ENCODE measurements around the gene RBSN. TPM values are rescaled to one million over a fixed set of nuclear protein-coding genes. Genes with fewer than 3 reads are reported as not detected.
A peak's percentile ranks its signal among the peaks of the same experiment; 100 is the strongest.

The RBSN gene
- total RNA-seq, 3 donors from 2014 or later (not counting 1 experiment from before 2014, with no cell fraction given): 27.6 to 34.4 (median 29.4) TPM

DNA sequence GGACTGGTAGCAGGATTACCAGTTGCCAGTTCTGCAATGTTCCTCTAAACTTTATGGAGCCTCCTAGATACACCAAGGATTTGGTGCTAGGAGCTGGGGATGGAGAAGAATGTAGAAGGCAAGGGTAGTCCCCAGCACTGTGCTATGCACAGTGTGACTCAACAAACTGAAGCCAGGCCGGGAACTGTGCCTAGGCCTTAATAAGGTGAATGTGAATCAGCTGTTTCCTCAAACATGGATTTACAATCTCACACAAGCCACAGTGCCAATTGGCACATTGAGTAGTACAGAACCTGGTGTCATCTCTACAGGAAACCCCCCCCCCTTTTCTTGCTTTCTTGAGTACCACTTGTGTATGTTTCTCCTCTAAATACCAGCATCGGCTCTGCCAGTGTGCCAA, 66.3 kb downstream of the RBSN start:
- Mint-ChIP-seq H3K27me3 (ENCODE audit: low read depth in 2 of 2) (no peaks in the 10 kb centered on the region), H3K27ac (no peak overlapping the region)

DNA sequence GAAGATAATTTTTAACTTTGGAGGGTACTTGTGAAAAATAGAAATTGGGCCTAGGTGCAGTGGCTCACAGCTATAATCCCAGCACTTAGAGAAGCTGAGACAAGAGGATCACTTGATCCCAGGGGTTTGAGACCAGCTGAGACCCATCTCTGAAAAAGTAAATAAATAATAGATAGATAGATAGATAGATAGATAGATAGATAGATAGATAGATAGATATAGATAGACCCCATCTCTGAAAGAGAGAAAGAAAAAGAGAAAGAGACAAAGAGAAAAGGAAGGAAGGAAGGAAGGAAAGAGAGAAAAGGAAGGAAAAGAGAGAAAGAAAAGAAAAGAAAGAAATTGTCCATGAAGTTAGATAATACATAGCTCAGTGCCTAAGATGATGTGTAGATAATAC, 69.3 kb downstream of the RBSN start:
- no peak overlapping the region for H3K27ac ChIP-seq (ENCODE audit: low read length)
- peaks cover 68% of the 10 kb centered on the region for H3K36me3 ChIP-seq (ENCODE audit: control insufficient read depth, insufficient read depth, low read length)
- Mint-ChIP-seq H3K9me3 (no peaks in the 10 kb centered on the region), H3K27me3 (ENCODE audit: low read depth in 2 of 2) (no peaks in the 10 kb centered on the region), H3K4me3 (no peak overlapping the region), H3K36me3 (peaks cover 17% of the 10 kb centered on the region), H3K27ac (no peak overlapping the region), H3K4me1 (no peaks in the 10 kb centered on the region)
- no peaks in the 10 kb centered on the region for H3K4me1 ChIP-seq (ENCODE audit: control insufficient read depth, insufficient read depth, low read length)
- intact Hi-C loops (cut with micrococcal nuclease): no loop called here
- H3K27me3 ChIP-seq (ENCODE audit: control insufficient read depth, insufficient read depth, low read length): no peaks in the 10 kb centered on the region
- TF ChIP-seq, protein P1, sequence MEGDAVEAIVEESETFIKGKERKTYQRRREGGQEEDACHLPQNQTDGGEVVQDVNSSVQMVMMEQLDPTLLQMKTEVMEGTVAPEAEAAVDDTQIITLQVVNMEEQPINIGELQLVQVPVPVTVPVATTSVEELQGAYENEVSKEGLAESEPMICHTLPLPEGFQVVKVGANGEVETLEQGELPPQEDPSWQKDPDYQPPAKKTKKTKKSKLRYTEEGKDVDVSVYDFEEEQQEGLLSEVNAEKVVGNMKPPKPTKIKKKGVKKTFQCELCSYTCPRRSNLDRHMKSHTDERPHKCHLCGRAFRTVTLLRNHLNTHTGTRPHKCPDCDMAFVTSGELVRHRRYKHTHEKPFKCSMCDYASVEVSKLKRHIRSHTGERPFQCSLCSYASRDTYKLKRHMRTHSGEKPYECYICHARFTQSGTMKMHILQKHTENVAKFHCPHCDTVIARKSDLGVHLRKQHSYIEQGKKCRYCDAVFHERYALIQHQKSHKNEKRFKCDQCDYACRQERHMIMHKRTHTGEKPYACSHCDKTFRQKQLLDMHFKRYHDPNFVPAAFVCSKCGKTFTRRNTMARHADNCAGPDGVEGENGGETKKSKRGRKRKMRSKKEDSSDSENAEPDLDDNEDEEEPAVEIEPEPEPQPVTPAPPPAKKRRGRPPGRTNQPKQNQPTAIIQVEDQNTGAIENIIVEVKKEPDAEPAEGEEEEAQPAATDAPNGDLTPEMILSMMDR (IDR thresholded peaks at IDR 0.05): no peak
- ATAC-seq (no peak), DNase-seq (no peak)
- no peaks in the 10 kb centered on the region for H3K9me3 ChIP-seq (ENCODE audit: control insufficient read depth, insufficient read depth, low read length)
- no peak overlapping the region for H3K4me3 ChIP-seq (ENCODE audit: low read length)

More for the DNA sequence above, 66.3 kb downstream of the RBSN start:
- Histone ChIP-seq H3K27ac (ENCODE audit: low read length) (no peak overlapping the region), H3K27me3 (ENCODE audit: control insufficient read depth, insufficient read depth, low read length) (no peaks in the 10 kb centered on the region), H3K9me3 (ENCODE audit: control insufficient read depth, insufficient read depth, low read length) (no peaks in the 10 kb centered on the region), H3K36me3 (ENCODE audit: control insufficient read depth, insufficient read depth, low read length) (peaks cover 70% of the 10 kb centered on the region), H3K4me3 (ENCODE audit: low read length) (no peak overlapping the region), H3K4me1 (ENCODE audit: control insufficient read depth, insufficient read depth, low read length) (no peaks in the 10 kb centered on the region)
- ATAC-seq (no peak), DNase-seq (no peak)
- 100% methylated on average over 2 of the region's 2 CpGs for WGBS (ENCODE audit: insufficient coverage)
- no peaks in the 10 kb centered on the region for H3K9me3 Mint-ChIP-seq
- H3K4me3 Mint-ChIP-seq: no peak overlapping the region
- TF ChIP-seq, protein P1 (IDR thresholded peaks at IDR 0.05): no peak
- intact Hi-C loops (cut with micrococcal nuclease): no loop called here
- no peaks in the 10 kb centered on the region for H3K4me1 Mint-ChIP-seq
- H3K36me3 Mint-ChIP-seq: peaks cover 11% of the 10 kb centered on the region

DNA sequence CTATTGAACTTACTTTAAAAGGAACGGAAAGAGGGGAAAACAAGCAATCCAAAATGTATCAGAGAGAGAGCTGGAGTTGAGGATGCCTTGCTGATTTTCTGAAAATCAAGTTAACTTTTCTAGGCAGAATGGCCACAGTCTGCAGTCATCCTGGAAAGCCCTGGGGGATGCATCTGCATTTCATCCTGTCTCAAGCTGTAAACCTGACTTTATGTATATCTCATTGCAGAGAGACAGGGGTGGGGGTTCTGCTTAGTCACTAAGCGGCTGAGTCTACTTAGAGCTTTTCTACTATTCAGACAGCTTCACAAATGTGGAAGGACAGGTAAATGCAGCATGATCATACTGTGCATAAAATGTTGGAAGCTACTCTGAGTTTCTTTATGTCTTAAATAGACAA, 75.2 kb downstream of the RBSN start:
- Mint-ChIP-seq H3K27ac (peak overlapping the region in 1 of 2 donors; percentile 6), H3K9me3 (no peaks in the 10 kb centered on the region), H3K4me1 (no peaks in the 10 kb centered on the region), H3K36me3 (peaks cover 26% of the 10 kb centered on the region), H3K27me3 (ENCODE audit: low read depth in 2 of 2) (no peaks in the 10 kb centered on the region), H3K4me3 (no peak overlapping the region)
- Histone ChIP-seq H3K27ac (ENCODE audit: low read length) (no peak overlapping the region), H3K36me3 (ENCODE audit: control insufficient read depth, insufficient read depth, low read length) (peaks cover 76% of the 10 kb centered on the region), H3K27me3 (ENCODE audit: control insufficient read depth, insufficient read depth, low read length) (no peaks in the 10 kb centered on the region), H3K4me1 (ENCODE audit: control insufficient read depth, insufficient read depth, low read length) (no peaks in the 10 kb centered on the region), H3K9me3 (ENCODE audit: control insufficient read depth, insufficient read depth, low read length) (no peaks in the 10 kb centered on the region), H3K4me3 (ENCODE audit: low read length) (no peak overlapping the region)
- DNase-seq (no peak), ATAC-seq (no peak)
- TF ChIP-seq, protein P1 (IDR thresholded peaks at IDR 0.05): no peak
- intact Hi-C loops (cut with micrococcal nuclease): no loop called here
- 100% methylated on average over 2 of the region's 2 CpGs for WGBS (ENCODE audit: insufficient coverage)

DNA sequence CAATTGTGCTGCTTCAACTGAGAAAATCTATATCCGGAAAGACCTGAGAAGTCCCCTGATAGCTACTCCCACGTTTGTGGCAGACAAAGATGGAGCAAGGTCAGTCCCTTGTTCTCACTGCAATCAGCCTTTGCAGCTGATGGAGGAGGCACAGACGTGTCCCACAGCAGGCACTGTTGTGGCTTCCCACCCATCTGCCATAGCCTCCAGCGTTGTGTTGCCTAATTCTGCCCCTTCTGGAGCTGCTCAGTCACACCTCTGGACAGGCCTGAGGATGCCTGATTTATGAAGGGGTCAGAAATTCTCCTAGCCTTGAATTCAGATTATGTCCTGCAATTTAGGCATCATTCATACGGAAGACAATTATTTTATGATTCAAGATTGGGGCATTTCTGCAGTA, 75.7 kb downstream of the RBSN start:
- H3K4me1 ChIP-seq (ENCODE audit: control insufficient read depth, insufficient read depth, low read length): no peaks in the 10 kb centered on the region
- no peaks in the 10 kb centered on the region for H3K27me3 ChIP-seq (ENCODE audit: control insufficient read depth, insufficient read depth, low read length)
- TF ChIP-seq, protein P1 (IDR thresholded peaks at IDR 0.05): no peak
- no peak overlapping the region for H3K27ac ChIP-seq (ENCODE audit: low read length)
- no peaks in the 10 kb centered on the region for H3K9me3 ChIP-seq (ENCODE audit: control insufficient read depth, insufficient read depth, low read length)
- Mint-ChIP-seq H3K4me1 (no peaks in the 10 kb centered on the region), H3K27me3 (ENCODE audit: low read depth in 2 of 2) (no peaks in the 10 kb centered on the region), H3K9me3 (no peaks in the 10 kb centered on the region), H3K4me3 (no peak overlapping the region), H3K36me3 (peaks cover 22% of the 10 kb centered on the region), H3K27ac (no peak overlapping the region)
- DNase-seq (no peak), ATAC-seq (no peak)
- no peak overlapping the region for H3K4me3 ChIP-seq (ENCODE audit: low read length)
- intact Hi-C loops (cut with micrococcal nuclease): no loop called here
- H3K36me3 ChIP-seq (ENCODE audit: control insufficient read depth, insufficient read depth, low read length): peaks cover 74% of the 10 kb centered on the region
- 92% methylated on average over 5 of the region's 5 CpGs for WGBS (ENCODE audit: insufficient coverage)
